Liver (tissue), 3 donors: ENCODE measurements around the gene RCAN2.

Experiments
- EGR1 ChIP-seq, 2 donors: IDR thresholded peaks; 2 replicates each; pipeline ENCODE4 v1.6.1; 2016 to 2018; ENCODE audit warnings: antibody characterized with exemption in 2 of 2, low read depth in 2 of 2
- FOXA1 ChIP-seq: IDR thresholded peaks from 2 replicates; pipeline ENCODE4 v1.6.1; 2016; ENCODE audit warnings: antibody characterized with exemption
- GABPA ChIP-seq, 2 donors: IDR thresholded peaks in 1 of 2; conservative IDR thresholded peaks in 1 of 2; 2 replicates each; pipeline ENCODE4 v1.6.1; 2016; ENCODE audit warnings: antibody characterized with exemption in 2 of 2, mild to moderate bottlenecking in 1 of 2, moderate library complexity in 1 of 2
- JUND ChIP-seq, 2 donors: IDR thresholded peaks; 2 replicates each; pipeline ENCODE4 v1.6.1; 2016; ENCODE audit warnings: antibody characterized with exemption in 2 of 2
- RAD21 ChIP-seq, 2 donors: IDR thresholded peaks; 2 replicates each; pipeline ENCODE4 v1.6.1; 2016; ENCODE audit warnings: antibody characterized with exemption in 2 of 2, mild to moderate bottlenecking in 2 of 2
- TAF1 ChIP-seq: conservative IDR thresholded peaks from 2 replicates; pipeline ENCODE4 v1.6.1; 2016; ENCODE audit warnings: antibody characterized with exemption, mild to moderate bottlenecking
- TF ChIP-seq, protein P1 (sequence below): fragments of 150-350 bp; IDR thresholded peaks from 2 replicates; pipeline ENCODE4 v1.5.1; 2017; ENCODE audit warnings: improper control_type of control experiment, low read depth, low read length; ENCODE audit not compliant: missing input control
- TF ChIP-seq, protein P2 (sequence below): IDR thresholded peaks from 2 replicates; pipeline ENCODE4 v1.6.1; 2016; ENCODE audit warnings: antibody characterized with exemption
- TF ChIP-seq, protein P3 (sequence below): IDR thresholded peaks from 2 replicates; pipeline ENCODE4 v1.6.1; 2016; ENCODE audit warnings: antibody characterized with exemption, mild to moderate bottlenecking
- TF ChIP-seq, protein P4 (sequence below): IDR thresholded peaks from 2 replicates; pipeline ENCODE4 v1.6.1; 2016; ENCODE audit warnings: antibody characterized with exemption
- donor health status: healthy.
- donor health status: healthy.

DNA sequence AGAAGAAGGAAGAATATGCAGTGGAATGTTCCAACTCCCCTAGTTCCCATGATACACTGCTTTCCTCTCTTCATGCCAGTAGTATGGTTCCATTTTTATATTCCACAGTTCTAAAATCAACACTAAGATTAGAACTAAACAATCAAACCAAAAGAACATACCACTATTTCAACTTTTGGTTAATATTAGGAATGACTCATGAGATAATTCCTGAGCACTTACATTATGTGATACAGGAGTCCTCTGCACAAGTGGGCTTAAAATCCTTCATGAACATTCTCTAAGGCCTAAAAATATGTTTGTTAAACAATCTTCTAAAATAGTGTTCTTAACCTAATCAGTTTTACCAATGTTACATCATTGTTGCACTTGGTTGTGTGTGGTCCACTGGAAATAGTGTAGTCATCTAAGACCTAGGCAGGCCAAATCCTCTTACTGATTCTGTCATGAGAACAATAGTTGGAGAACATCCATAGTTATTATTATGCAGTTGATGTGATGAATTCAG is 30.3 kb upstream of the RCAN2 start:
- TF ChIP-seq, protein P1, sequence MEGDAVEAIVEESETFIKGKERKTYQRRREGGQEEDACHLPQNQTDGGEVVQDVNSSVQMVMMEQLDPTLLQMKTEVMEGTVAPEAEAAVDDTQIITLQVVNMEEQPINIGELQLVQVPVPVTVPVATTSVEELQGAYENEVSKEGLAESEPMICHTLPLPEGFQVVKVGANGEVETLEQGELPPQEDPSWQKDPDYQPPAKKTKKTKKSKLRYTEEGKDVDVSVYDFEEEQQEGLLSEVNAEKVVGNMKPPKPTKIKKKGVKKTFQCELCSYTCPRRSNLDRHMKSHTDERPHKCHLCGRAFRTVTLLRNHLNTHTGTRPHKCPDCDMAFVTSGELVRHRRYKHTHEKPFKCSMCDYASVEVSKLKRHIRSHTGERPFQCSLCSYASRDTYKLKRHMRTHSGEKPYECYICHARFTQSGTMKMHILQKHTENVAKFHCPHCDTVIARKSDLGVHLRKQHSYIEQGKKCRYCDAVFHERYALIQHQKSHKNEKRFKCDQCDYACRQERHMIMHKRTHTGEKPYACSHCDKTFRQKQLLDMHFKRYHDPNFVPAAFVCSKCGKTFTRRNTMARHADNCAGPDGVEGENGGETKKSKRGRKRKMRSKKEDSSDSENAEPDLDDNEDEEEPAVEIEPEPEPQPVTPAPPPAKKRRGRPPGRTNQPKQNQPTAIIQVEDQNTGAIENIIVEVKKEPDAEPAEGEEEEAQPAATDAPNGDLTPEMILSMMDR = no peak
- TF ChIP-seq FOXA1 (no peak), TAF1 (no peak), RAD21 (IDR thresholded peaks at IDR 0.05) (no peak), JUND (IDR thresholded peaks at IDR 0.05) (no peak), GABPA (IDR thresholded peaks at IDR 0.05 in 1 of 2, conservative IDR thresholded peaks at IDR 0.05 in 1 of 2) (no peak), EGR1 (IDR thresholded peaks at IDR 0.05; ENCODE audit: low read depth in 2 of 2) (no peak)
- TF ChIP-seq, protein P2, sequence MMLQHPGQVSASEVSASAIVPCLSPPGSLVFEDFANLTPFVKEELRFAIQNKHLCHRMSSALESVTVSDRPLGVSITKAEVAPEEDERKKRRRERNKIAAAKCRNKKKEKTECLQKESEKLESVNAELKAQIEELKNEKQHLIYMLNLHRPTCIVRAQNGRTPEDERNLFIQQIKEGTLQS = no peak
- TF ChIP-seq, protein P3, sequence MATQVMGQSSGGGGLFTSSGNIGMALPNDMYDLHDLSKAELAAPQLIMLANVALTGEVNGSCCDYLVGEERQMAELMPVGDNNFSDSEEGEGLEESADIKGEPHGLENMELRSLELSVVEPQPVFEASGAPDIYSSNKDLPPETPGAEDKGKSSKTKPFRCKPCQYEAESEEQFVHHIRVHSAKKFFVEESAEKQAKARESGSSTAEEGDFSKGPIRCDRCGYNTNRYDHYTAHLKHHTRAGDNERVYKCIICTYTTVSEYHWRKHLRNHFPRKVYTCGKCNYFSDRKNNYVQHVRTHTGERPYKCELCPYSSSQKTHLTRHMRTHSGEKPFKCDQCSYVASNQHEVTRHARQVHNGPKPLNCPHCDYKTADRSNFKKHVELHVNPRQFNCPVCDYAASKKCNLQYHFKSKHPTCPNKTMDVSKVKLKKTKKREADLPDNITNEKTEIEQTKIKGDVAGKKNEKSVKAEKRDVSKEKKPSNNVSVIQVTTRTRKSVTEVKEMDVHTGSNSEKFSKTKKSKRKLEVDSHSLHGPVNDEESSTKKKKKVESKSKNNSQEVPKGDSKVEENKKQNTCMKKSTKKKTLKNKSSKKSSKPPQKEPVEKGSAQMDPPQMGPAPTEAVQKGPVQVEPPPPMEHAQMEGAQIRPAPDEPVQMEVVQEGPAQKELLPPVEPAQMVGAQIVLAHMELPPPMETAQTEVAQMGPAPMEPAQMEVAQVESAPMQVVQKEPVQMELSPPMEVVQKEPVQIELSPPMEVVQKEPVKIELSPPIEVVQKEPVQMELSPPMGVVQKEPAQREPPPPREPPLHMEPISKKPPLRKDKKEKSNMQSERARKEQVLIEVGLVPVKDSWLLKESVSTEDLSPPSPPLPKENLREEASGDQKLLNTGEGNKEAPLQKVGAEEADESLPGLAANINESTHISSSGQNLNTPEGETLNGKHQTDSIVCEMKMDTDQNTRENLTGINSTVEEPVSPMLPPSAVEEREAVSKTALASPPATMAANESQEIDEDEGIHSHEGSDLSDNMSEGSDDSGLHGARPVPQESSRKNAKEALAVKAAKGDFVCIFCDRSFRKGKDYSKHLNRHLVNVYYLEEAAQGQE = no peak
- TF ChIP-seq, protein P4, sequence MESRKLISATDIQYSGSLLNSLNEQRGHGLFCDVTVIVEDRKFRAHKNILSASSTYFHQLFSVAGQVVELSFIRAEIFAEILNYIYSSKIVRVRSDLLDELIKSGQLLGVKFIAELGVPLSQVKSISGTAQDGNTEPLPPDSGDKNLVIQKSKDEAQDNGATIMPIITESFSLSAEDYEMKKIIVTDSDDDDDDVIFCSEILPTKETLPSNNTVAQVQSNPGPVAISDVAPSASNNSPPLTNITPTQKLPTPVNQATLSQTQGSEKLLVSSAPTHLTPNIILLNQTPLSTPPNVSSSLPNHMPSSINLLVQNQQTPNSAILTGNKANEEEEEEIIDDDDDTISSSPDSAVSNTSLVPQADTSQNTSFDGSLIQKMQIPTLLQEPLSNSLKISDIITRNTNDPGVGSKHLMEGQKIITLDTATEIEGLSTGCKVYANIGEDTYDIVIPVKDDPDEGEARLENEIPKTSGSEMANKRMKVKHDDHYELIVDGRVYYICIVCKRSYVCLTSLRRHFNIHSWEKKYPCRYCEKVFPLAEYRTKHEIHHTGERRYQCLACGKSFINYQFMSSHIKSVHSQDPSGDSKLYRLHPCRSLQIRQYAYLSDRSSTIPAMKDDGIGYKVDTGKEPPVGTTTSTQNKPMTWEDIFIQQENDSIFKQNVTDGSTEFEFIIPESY = no peak
